GM12874 (cell line): ENCODE data around the gene RFPL1.

ENCODE experiments used
- TF ChIP-seq, protein P1 (sequence below): IDR thresholded peaks from 2 replicates; pipeline ENCODE4 v1.5.1; 2011; ENCODE audit warnings: low read depth, mild to moderate bottlenecking, control low read depth, low read length, moderate library complexity; ENCODE audit not compliant: insufficient read depth

Gene RFPL1

DNA sequence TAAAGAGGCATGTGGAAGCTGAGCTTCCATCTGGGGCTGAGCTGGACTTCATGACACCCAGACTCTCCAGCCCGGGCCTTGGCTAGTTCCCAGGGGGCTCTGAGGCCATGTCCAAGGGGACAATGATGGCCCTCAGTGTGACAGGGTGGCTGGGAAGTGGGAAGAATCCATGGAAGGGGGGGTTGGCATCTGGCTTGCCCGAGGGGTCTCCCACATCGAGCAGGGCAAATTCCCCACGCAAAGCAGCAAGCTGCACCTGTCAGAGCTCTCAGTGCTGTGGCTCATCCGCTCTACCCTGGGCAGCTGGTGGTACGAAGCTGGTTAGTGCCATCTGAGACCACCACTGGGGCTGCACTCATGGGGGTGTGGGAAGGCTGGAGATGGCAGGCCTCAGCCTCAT, 40.6 kb upstream of the RFPL1 start:
- TF ChIP-seq, protein P1, sequence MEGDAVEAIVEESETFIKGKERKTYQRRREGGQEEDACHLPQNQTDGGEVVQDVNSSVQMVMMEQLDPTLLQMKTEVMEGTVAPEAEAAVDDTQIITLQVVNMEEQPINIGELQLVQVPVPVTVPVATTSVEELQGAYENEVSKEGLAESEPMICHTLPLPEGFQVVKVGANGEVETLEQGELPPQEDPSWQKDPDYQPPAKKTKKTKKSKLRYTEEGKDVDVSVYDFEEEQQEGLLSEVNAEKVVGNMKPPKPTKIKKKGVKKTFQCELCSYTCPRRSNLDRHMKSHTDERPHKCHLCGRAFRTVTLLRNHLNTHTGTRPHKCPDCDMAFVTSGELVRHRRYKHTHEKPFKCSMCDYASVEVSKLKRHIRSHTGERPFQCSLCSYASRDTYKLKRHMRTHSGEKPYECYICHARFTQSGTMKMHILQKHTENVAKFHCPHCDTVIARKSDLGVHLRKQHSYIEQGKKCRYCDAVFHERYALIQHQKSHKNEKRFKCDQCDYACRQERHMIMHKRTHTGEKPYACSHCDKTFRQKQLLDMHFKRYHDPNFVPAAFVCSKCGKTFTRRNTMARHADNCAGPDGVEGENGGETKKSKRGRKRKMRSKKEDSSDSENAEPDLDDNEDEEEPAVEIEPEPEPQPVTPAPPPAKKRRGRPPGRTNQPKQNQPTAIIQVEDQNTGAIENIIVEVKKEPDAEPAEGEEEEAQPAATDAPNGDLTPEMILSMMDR: no peak

DNA sequence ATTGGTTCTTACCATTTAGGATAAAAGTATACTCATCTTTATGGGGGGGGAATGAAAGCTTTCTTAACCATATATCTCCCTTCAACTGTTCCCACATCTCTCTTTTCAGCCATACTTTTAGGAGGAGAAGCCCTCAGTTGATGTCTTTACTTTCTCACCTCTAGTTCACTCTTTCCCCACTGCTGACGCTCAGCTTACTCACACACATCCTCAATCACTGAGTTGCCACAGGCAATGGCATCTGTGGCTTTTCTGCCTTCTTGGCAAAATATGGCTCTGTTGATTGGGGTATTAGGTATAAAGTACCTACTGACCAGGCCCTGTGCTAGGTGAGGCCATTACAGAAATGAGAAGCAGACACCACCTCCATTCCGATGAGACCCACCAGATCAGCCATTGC, 37.8 kb upstream of the RFPL1 start:
- TF ChIP-seq, protein P1: no peak

DNA sequence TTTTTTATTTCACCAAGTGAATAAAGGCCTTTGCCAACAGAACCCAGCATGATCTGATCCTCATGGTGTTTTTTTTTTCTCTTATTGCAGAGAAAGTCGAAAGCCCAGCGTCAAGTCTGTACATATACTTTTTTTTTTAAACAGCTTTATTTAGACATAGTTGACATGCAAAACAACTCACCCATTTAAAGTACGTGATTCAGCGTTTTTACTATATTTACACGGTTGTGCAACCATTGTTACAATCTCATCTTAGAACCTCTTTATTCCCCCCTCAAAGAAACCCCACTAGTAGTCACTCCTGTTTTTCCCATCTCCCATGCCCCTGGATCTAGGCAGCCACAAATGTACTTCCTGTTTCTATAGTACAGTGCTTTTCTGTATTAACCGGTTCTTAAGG, 29.4 kb upstream of the RFPL1 start:
- TF ChIP-seq, protein P1: no peak

GRCh38 chr22:29412772-29413171, 25.6 kb upstream of the RFPL1 start:
- TF ChIP-seq, protein P1: peak; percentile 47

- TF ChIP-seq, protein P1: no peak
Observed at GRCh38 chr22:29426476-29426875, 11.9 kb upstream of the RFPL1 start.

GRCh38 chr22:29427176-29427760, 11.1 kb upstream of the RFPL1 start:
- TF ChIP-seq, protein P1: no peak

- TF ChIP-seq, protein P1: no peak
Observed at GRCh38 chr22:29431986-29432385, 6.4 kb upstream of the RFPL1 start.
